NCI-H2107 (cell line): ENCODE measurements around the gene HADHA.
"Not testable (repeated sequence)": the region's sequence is repeated elsewhere in the genome, so short reads cannot be mapped to it uniquely, and the experiment has no call there.

Source experiments
- DNase-seq: peaks from one replicate; lab custom pipeline; 2025; lab: John Stamatoyannopoulos, UW

Gene HADHA

DNA sequence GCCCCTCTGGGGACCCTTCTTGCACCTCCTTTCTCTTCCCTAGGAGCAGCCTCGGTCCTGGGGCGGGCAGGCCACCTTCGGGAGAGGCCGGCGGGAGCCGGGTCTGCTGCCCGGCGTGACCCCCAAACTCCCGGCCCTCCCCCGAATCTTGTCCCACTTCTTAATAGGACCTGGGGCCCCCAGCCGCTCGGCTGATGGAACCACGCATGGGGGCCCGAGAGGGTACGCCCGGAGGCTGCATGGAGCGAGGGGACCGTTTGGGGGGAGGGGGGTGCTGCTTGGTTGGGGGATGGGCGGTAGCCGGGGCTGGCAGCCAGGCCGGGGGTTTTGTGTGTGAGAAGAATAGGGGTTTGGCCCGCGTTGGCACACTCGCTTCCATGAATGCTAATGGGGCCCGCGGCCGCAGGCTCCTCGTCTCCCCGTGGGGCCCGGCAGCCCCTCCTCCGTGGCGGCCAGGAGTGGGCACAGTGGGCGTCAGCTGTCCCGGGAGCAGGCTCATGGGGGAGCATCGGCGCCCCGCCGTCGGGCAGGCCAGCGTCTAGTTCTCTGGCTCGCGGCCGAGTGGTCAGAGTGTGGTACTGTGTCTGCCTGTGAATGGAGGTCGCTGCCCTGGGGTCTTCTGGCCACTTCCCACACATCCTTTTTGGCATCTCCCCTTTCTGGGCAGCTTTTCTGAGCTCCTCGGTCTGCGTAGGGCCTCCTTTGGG lies 70.5 kb downstream of the HADHA start:
- DNase-seq: no peak

DNA sequence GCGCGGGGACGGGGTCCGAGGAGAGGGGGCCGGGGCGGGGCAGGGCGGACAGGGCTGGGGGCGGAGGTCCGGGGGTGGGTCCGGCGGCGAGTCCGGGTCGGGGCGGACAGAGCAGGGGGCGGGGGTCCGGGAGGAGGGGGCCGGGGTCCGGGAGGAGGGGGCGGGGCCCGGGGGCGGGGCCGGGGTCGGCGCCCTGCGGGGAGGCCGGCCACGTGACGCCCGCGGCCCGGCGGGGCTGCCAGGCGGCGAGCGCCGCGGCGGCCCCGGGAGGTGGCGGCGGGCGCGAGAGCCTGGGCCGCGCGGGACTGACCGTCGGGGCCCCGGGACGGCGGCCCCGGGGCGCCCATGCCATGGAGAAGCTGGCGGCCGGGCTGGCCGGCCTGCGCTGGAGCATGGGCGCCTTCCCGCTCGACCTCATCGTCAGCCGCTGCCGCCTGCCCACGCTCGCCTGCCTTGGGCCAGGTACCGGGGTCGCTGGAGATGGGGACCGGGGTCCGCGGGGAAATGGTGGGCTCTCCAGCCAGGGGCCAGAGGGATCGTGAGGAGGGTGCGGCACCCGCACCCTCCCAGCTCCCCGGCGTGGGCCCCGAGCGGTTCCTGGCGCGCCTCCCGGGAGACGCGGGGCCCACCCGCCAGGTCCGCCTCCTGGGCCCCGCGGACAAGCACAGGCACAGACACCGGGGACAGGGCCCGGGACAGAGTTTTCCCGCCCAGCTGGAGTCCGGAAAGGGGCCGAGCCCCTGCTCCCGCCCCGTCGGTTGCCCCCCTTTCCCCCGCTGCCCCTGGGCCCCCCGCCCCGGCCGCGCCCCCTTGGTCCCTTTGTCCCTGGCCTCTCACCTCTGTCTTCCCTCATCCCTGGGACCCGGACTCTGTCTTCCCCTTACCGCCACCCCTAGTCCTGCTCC lies 71.3 kb downstream of the HADHA start, which contains the start of gene GAREM2:
GAREM2 (plus strand) TSS at position 218 of the 905 bp plus-strand sequence; CDS start at position 351, 133 bp downstream.
- no peak for DNase-seq

DNA sequence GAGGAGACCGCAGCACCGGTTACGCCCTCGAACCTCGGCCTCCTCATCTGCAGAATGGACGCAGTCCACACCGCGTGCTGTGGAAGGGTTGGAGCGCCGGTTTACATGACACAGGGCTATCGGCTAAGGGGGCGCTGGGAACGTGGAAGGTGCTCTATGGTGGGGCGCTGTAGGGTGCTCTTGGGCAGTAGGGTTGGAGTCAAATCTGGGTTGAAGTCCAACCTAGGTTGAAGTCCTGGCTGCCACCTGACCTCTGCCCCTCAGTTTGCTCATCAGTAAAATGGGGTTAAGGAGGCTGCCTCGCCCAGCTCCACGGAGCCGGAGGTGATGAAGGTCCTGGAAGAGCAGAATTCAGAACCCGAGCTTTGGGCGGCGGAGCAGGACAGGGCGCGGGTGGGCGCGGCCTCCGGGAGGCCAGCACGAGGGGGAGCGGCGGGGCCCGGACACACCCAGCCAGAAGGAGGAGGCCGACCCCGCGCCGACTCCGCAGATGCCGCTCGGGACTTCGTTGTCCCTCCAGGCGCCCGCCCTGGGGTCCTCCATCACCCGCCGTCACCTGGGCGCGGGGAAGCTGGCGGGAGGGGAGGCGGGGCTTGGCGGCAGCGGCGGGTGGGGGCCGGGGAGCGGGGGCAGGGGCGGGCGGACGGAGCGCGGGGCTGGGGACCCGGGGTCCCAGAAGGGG lies 72.1 kb downstream of the HADHA start:
- DNase-seq: no peak

DNA sequence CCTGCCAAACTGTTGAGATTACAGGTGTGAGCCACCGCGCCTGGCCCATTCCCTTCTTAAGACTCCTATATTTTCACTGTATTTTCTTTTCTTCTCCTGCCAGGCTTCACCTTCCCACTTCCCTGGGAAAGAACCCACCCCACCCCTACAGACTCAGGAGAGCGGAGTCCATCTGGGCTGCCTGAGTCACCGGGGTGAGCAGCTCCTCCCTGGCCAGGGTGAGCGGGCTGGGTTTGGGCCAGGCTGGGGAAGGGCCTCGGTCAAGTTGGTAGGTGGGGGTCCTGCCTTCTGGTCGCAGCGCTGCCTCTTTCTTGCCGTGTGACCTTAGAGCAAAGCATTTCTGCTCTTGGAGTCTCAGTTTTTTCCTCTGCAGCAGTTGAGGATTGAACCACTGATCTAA lies 73.6 kb downstream of the HADHA start:
- DNase-seq: no peak

DNA sequence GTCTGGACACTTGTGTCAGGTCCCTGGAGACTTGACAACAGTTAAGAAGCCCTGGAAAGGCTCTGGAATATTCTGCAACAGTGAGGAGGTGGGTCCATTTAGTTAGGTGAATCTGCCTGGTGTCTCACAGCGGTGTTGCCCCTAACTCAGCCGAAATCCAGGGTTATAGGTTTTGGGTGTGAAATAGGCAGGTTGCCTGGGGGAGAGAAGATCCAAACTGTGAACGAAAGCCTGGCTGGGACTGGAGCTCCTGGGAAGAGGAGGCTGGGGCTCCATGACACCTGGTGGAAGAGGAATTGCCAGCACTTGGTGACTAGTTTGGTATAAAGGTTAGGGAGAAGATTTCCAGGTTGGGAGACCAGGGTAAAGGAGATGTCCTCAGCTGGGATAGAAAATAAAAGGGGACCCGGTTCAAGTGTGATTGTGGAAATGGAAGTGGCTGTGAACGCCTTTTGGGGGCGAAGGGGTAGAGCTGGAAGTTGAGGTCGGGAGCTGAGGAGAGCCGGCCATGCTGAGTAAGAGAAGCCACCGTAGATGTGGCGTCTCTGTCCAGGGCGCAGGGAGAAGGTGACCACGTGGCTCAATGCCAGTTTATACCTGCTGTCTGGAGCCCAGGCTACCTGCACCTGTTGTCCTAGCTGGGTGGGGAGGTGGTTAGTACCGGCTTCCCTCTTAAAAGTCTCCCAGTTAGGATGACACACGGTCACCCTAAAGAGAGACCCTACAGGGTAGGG lies 74.6 kb downstream of the HADHA start:
- no peak for DNase-seq

DNA sequence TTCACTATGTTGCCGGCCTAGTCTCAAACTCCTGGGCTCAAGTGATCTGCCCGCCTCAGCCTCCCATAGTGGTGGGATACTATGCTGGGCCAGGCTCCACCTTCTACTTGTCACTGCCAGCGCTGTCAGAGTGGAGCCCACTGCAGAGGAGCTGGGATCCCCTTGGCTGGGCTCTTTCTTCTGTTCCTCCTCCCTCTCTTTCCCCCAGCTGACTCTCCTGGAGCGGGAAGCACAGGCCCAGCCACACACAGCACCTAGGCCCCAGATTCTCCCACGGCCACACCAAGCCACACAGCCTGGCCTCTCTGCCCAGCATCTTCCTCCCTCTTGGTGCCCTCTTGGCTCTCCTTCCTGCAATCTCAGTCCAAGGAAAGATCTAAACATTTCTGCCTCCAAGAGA lies 75.2 kb downstream of the HADHA start:
- DNase-seq: no peak

DNA sequence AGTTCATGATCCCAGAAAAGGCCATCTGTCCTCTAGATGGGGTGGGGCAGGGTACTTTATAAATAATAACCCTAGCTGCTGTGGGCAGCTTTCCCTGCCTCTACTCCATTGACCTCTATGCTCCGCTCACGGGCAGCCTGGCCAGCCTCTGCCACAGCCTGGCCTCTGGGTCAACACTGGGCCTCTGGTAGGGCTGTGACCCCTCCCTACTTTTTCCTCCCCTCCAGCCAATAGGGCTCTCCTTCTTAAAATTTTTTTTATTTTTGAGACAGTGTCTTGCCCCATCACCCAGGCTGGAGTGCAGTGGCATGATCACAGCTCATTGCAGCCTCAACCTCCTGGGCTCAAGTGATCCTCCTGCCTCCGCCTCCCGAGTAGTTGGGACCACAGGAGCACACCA lies 75.6 kb downstream of the HADHA start:
- no peak for DNase-seq

DNA sequence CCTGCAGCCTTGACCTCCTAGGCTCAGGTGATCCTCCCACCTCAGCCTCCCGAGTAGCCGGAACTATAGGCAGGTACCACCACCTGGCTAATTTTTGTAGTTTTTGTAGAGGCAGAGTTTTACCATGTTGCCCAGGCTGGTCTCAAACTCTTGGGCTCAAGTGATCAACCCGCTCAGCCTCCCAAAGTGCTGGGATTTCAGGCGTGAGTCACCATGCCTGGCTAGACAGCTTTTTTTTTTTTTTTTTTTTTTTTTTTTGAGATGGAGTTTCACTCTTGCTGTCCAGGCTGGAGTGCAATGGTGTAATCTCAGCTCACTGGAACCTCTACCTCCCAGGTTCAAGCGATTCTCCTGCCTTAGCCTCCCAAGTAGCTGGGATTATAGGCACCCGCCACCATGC lies 77.9 kb downstream of the HADHA start:
- not testable (repeated sequence) for DNase-seq

DNA sequence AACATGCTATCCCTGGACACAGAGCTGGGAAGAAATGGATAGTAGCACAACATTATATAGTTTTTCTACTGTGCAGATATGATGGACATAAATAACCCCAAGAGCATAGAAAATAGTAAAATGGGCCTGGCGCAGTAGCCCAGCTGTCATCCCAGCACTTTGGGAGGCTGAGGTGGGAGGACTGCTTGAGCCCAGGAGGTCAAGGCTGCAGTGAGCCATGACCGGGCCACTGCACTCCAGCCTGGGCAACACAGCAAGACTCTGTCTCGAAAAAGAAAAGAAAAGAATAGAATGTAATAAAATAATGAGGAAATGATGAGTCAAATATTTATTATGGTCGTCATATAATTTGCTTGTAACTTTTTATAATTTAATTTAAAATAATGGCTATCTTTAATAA lies 79.0 kb downstream of the HADHA start:
- DNase-seq: no peak

DNA sequence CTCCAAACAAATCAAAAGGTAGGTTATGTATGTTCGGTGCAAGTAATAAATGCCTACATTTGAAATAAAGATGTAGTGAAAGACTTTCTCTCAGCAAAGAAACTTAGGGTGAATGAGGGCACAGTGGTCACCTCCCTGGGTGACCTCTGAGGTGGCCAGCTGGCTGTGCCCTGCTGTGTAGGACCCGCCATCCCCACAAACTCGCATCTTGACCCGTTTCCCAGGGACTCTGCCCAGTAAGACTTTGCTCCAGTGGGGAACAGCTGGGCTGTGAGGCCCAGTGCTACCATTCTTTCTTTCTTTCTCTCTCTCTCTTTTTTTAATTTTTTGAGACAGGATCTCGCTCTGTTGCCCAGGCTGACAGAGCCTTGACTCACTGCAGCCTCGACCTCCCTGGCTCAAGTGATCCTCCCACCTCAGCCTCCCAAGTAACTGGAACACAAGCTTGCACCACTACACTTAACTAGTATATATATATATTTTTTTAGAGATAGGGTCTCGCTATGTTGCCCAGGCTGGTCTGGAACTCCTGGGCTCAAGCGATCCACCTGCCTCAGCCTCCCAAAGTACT lies 79.7 kb downstream of the HADHA start:
- DNase-seq: no peak

DNA sequence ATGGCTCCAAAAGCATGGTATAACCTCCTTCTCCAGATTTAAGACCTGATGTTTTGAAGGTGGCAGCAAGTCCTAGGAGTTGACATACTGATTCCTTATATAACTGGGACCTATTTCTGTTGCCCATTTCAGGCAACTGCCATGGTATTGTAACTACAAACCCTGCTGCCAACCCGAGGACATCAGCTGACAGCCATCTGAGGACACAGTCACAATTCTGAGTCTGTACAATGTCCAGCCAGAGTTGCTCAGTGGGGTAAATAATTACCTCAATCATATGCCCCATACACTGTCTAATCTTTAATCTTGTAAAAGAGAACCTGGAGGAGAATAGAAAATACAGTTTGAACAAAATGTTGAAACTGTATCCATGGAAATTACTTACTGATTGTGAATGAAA lies 80.2 kb downstream of the HADHA start:
- DNase-seq: no peak

DNA sequence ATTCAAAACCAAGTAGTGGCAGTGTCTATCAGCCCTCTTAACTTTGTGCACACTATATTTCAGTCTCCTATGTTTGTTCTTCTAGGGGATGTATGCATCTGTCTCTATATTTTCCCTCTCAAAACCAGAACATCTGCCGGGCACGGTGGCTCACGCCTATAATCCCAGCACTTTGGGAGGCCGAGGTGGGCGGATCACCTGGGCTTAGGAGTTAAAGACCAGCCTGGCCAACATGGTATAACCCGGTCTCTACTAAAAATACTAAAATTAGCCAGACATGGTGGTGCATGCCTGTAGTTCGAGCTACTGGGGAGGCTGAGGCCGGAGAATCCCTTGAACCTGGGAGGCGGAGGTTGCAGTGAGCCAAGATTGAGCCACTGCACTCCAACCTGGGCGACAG lies 81.5 kb downstream of the HADHA start:
- DNase-seq: no peak

DNA sequence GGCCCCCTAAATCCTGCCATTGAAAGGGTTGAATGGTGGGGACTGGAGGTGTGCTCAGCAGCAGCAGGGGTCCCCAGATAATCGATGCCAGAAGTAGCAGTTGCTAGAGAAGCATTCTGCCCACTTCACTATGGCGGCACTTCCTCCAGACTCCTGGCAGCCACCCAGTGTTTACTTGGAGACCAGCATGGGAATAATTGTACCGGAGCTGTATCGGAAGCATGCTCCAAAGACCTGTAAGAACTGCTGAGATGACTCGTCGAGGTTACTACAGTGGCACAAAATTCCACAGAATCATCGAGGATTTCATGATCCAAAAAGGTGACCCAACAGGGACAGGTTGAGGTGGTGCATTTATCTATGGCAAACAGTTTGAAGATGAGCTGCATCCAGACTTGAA lies 82.5 kb downstream of the HADHA start:
- DNase-seq: no peak

DNA sequence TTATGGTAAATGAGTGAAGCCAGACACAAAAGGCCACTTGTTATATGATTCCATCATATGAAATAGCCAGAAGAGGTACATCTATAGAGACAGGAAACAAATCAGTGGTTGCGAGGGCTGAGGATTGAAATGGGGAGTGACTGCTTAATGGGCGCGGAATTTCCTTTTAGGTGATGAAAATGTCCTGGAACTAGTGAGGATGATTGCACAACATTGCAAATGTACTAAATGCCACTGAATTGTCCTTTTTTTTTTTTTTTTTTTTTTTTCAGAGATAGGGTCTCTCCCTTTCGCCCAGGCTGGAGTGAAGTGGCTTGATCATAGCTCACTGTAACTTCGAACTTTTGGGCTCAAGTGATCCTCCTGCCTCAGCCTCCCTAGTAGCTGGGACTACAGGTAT lies 86.9 kb downstream of the HADHA start:
- no peak for DNase-seq

DNA sequence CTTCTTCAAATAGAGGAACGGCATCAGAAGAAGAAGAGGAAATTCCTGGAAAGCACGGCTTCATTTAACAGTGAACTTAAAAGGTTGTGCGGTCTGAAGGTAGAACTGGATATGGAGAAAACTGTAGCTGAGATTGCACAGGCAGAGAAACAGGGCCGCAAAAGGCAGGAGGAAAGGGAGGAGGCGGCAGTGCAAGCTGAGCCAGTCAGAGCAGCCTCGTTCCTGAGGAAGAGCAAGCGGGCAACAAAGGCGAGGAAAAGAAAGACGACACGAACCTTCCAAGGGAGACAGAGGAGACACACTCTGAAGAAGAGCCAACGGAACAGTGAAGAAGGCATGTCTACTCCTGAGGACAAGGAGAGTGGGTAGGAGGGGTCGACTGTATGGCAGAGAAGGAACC lies 94.2 kb downstream of the HADHA start:
- DNase-seq: no peak

DNA sequence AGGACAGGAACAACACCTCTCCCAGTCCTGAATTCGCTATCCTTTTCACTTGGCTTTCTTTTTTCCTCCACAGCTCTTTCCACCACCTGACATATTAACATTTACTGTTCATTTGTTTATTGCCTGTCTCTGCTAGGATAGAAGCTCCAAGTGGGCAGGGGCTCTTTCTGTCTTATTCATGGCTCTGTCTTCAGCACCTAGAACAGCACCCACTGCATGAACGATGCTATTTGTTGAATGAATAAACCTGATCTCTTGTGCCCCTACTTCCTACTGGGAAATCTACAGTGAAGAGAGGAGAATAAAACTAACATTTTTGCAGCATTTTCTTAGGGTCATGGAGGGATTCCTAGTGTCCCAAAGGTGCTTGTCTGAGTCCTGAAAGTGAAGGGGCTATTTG lies 95.9 kb downstream of the HADHA start:
- DNase-seq: no peak

DNA sequence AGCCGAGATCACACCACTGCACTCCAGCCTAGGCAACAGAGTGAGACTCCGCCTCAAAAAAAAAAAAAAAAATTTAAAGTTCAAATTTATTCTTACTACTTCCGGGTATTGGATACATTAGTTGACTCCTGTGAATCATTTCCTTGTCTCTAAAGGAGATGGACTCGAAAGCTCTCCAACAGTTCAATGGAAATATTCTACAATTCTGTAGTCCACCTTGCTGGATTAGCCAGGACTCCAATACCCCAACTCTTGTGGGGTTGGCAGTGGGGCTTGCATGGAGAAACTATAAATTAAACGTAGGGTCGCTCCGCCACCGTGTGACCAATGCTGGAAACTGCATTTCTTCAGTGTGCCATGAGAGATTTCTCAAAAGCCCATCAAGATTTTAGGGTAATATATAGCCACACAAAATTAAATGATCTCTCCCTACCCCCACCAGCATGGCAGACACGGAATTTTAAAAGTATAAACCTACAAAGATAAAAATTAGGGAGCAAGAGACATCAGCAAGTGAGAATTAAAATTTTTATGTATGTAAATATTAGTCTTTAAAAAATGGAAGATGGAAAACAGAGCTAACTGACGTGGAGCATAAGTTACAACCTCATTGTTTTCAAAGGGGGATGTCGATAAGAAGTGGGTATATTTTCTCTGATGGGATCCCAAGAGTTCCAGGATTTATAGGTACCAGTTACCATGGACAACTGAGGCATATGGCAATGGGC lies 99.3 kb downstream of the HADHA start:
- DNase-seq: no peak

DNA sequence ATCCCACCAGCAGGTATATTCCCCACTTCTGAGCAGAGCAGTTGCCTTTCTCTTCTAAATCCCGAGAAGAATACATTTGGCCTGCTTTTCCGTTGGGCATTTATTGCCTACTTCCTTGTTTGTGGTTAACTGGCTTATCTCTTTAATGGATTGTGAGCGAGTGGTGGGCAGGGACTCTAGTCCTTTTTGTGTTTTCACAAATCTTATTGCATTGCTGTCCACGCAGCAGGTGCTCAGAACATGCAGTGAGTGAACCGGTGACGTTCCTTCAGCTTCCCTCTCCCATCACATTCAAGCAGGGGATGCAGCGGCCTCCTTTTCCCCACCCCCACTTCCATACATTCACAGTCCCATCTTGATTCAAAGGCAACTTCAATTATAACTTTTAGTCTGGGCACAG lies 100.4 kb downstream of the HADHA start:
- DNase-seq: peak; percentile 23

DNA sequence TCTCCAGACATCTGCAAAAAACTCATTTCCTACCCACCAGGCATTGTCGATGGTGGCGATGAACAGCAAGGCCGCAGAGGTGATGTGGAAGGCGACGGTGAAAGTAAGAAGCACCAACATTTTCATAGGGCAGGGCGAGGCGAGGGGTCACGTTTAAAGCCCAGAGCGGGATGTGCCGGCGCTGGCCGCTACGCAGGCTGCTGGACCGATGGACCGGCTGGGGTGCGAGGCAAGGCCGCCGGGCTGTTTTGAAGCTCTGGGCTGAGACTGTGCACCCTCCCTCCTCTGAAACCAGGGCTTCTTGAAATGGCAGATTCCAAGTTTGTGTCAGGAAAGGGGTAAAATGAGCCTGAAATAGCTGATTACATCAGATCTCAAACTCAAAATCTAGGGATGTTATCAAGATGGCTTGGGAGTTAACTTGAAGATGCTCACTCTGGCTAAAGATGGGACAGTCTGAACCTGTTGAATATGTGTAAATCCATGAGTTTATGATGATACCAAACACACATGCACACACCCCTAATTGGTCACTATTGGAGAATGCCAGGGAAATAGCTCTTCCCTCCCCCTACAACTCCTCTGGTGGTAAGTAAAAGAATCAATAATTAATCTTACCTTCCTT lies 103.2 kb downstream of the HADHA start:
- no peak for DNase-seq
